Muscle layer of colon (tissue), 2 donors: ENCODE measurements around the gene VPS4B.
A peak's percentile ranks its signal among the peaks of the same experiment; 100 is the strongest.

ENCODE experiments used
- H3K27ac ChIP-seq: one replicate; pipeline ENCODE4 v1.7.0; 2013; ENCODE audit warnings: low read depth, mild to moderate bottlenecking, low read length, moderate library complexity
- H3K27me3 ChIP-seq, 2 donors: one replicate each; pipeline ENCODE4 v1.7.0; 2013; ENCODE audit warnings: low read length in 2 of 2, mild to moderate bottlenecking in 2 of 2; ENCODE audit not compliant: insufficient read depth in 2 of 2, control insufficient read depth in 1 of 2
- H3K36me3 ChIP-seq: one replicate; pipeline ENCODE4 v1.7.0; 2013; ENCODE audit warnings: mild to moderate bottlenecking, low read length; ENCODE audit not compliant: insufficient read depth
- H3K4me1 ChIP-seq: one replicate; pipeline ENCODE4 v1.7.0; 2013; ENCODE audit warnings: mild to moderate bottlenecking, low read length; ENCODE audit not compliant: insufficient read depth
- H3K4me3 ChIP-seq, 2 donors: one replicate each; pipeline ENCODE4 v1.7.0; 2013; ENCODE audit warnings: low read length in 2 of 2, low read depth in 1 of 2, mild to moderate bottlenecking in 1 of 2, moderate library complexity in 1 of 2
- H3K9ac ChIP-seq: one replicate; pipeline ENCODE4 v1.7.0; 2013; ENCODE audit warnings: low read length
- H3K9me3 ChIP-seq: one replicate; pipeline ENCODE4 v1.7.0; 2013; ENCODE audit warnings: mild to moderate bottlenecking, low read length
- donor health status: abdominal sarcoma.
- donor health status: Adenocarcinoma of cecum.

The VPS4B gene

GRCh38 chr18:63430526-63430925 lies 8.2 kb upstream of the VPS4B start:
- Histone ChIP-seq H3K9me3 (no peaks in the 10 kb centered on the region), H3K36me3 (no peaks in the 10 kb centered on the region), H3K4me1 (no peaks in the 10 kb centered on the region), H3K9ac (no peak overlapping the region), H3K27ac (no peak overlapping the region), H3K4me3 (no peak overlapping the region), H3K27me3 (no peaks in the 10 kb centered on the region)

- Histone ChIP-seq H3K4me3 (no peak overlapping the region), H3K9ac (no peak overlapping the region), H3K27ac (no peak overlapping the region), H3K36me3 (no peaks in the 10 kb centered on the region), H3K27me3 (no peaks in the 10 kb centered on the region), H3K9me3 (no peaks in the 10 kb centered on the region), H3K4me1 (no peaks in the 10 kb centered on the region)
Measured at GRCh38 chr18:63427558-63427957, 5.3 kb upstream of the VPS4B start.

- Histone ChIP-seq H3K27me3 (no peaks in the 10 kb centered on the region), H3K4me3 (peak overlapping the region; percentile 92 to 95), H3K27ac (peak overlapping the region; percentile 96), H3K4me1 (peaks cover 7% of the 10 kb centered on the region), H3K36me3 (peaks cover 4% of the 10 kb centered on the region), H3K9ac (peak overlapping the region; percentile 82), H3K9me3 (no peaks in the 10 kb centered on the region)
Measured at GRCh38 chr18:63422864-63423304, 608 bp upstream of the VPS4B start.

- Histone ChIP-seq H3K9ac (peak overlapping the region; percentile 81), H3K27me3 (no peaks in the 10 kb centered on the region), H3K4me1 (peaks cover 7% of the 10 kb centered on the region), H3K27ac (peak overlapping the region; percentile 96), H3K4me3 (peak overlapping the region; percentile 92 to 95), H3K36me3 (peaks cover 17% of the 10 kb centered on the region), H3K9me3 (no peaks in the 10 kb centered on the region)
Measured at GRCh38 chr18:63421514-63421913, 762 bp downstream of the VPS4B start.

GRCh38 chr18:63412953-63413352 lies 9.3 kb downstream of the VPS4B start:
- Histone ChIP-seq H3K9me3 (no peaks in the 10 kb centered on the region), H3K4me1 (no peaks in the 10 kb centered on the region), H3K9ac (no peak overlapping the region), H3K27ac (no peak overlapping the region), H3K36me3 (peaks cover 61% of the 10 kb centered on the region), H3K4me3 (no peak overlapping the region), H3K27me3 (no peaks in the 10 kb centered on the region)

GRCh38 chr18:63410792-63411191 lies 11.5 kb downstream of the VPS4B start:
- peaks cover 60% of the 10 kb centered on the region for H3K36me3 ChIP-seq
- H3K9ac ChIP-seq: no peak overlapping the region
- no peak overlapping the region for H3K27ac ChIP-seq
- H3K27me3 ChIP-seq: no peaks in the 10 kb centered on the region
- H3K9me3 ChIP-seq: no peaks in the 10 kb centered on the region
- H3K4me3 ChIP-seq: no peak overlapping the region
- no peaks in the 10 kb centered on the region for H3K4me1 ChIP-seq

- Histone ChIP-seq H3K4me1 (no peaks in the 10 kb centered on the region), H3K36me3 (peaks cover 49% of the 10 kb centered on the region), H3K9me3 (no peaks in the 10 kb centered on the region), H3K27ac (no peak overlapping the region), H3K27me3 (no peaks in the 10 kb centered on the region), H3K9ac (no peak overlapping the region), H3K4me3 (no peak overlapping the region)
Measured at GRCh38 chr18:63409301-63409700, 13.0 kb downstream of the VPS4B start.

- Histone ChIP-seq H3K4me1 (no peaks in the 10 kb centered on the region), H3K4me3 (no peak overlapping the region), H3K27ac (no peak overlapping the region), H3K9ac (no peak overlapping the region), H3K9me3 (no peaks in the 10 kb centered on the region), H3K27me3 (no peaks in the 10 kb centered on the region), H3K36me3 (peaks cover 65% of the 10 kb centered on the region)
Measured at GRCh38 chr18:63407734-63408133, 14.5 kb downstream of the VPS4B start.

GRCh38 chr18:63405986-63406385 lies 16.3 kb downstream of the VPS4B start:
- H3K4me1 ChIP-seq: no peaks in the 10 kb centered on the region
- peaks cover 79% of the 10 kb centered on the region for H3K36me3 ChIP-seq
- no peak overlapping the region for H3K27ac ChIP-seq

GRCh38 chr18:63402246-63403162 lies 19.8 kb downstream of the VPS4B start:
- Histone ChIP-seq H3K36me3 (peaks cover 69% of the 10 kb centered on the region), H3K4me3 (no peak overlapping the region), H3K27ac (no peak overlapping the region), H3K9me3 (no peaks in the 10 kb centered on the region), H3K27me3 (no peaks in the 10 kb centered on the region), H3K4me1 (no peaks in the 10 kb centered on the region), H3K9ac (no peak overlapping the region)

More at GRCh38 chr18:63405986-63406385, 16.3 kb downstream of the VPS4B start:
- Histone ChIP-seq H3K9me3 (no peaks in the 10 kb centered on the region), H3K4me3 (no peak overlapping the region), H3K27me3 (no peaks in the 10 kb centered on the region), H3K9ac (no peak overlapping the region)

GRCh38 chr18:63399300-63399699 lies 23.0 kb downstream of the VPS4B start:
- Histone ChIP-seq H3K9me3 (no peaks in the 10 kb centered on the region), H3K27me3 (no peaks in the 10 kb centered on the region), H3K4me1 (no peaks in the 10 kb centered on the region), H3K27ac (no peak overlapping the region), H3K36me3 (peaks cover 78% of the 10 kb centered on the region), H3K4me3 (no peak overlapping the region), H3K9ac (no peak overlapping the region)

- Histone ChIP-seq H3K9me3 (no peaks in the 10 kb centered on the region), H3K27ac (no peak overlapping the region), H3K27me3 (no peaks in the 10 kb centered on the region), H3K36me3 (peaks cover 59% of the 10 kb centered on the region), H3K9ac (no peak overlapping the region), H3K4me3 (no peak overlapping the region), H3K4me1 (no peaks in the 10 kb centered on the region)
Measured at GRCh38 chr18:63397349-63397748, 24.9 kb downstream of the VPS4B start.
